Activated CD8-positive, alpha-beta memory T cell treated with anti-CD3 and anti-CD28 coated beads for 1 hour (primary cell): ENCODE data around the gene METTL5.
A peak's percentile ranks its signal among the peaks of the same experiment; 100 is the strongest.

ENCODE experiments used
- DNase-seq, 2 donors: peaks; one replicate each; pipeline ENCODE4 v3.0.0-alpha.2; 2020; ENCODE audit warnings: low read depth in 1 of 2; ENCODE audit errors: extremely low read depth in 1 of 2

The METTL5 gene

GRCh38 chr2:169782513-169782912 is 42.2 kb downstream of the METTL5 start:
- DNase-seq, result no peak

DNA sequence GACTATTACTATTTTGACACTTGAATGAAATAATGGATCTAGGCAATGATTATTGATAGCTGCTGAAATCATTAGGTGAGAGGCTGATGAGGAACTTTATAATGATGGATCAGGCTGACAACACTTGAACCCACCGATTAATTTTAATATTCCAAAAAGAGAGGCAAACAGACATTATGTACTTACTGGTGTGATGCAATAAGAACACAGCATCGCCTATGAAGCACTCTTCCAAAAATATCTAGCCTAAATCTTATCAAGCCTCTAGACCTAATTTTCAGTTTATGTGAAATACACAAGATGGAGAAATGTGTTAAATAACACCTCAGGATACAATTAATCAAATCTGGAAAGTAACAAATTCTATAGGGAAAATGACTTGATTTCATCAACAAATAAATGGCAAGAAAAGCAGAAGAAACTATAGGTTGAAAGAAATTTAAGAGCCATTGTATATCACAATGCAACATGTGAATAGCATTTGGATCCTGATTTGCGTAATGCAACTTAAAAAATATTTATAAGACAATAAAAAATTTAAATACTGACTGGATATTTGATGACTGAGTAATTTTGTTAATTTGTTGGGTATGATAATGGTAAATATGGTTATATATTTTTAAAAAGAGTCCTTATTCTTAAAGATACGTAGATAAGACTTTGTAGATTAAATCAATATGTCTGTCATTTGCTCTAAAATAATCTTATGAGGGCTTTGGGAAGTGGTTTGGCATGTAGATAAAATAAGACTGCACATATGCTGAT is 43.3 kb downstream of the METTL5 start:
- no peak for DNase-seq

- DNase-seq, result no peak
These were observed 46.3 kb downstream of the METTL5 start for GRCh38 chr2:169778446-169778845.

DNA sequence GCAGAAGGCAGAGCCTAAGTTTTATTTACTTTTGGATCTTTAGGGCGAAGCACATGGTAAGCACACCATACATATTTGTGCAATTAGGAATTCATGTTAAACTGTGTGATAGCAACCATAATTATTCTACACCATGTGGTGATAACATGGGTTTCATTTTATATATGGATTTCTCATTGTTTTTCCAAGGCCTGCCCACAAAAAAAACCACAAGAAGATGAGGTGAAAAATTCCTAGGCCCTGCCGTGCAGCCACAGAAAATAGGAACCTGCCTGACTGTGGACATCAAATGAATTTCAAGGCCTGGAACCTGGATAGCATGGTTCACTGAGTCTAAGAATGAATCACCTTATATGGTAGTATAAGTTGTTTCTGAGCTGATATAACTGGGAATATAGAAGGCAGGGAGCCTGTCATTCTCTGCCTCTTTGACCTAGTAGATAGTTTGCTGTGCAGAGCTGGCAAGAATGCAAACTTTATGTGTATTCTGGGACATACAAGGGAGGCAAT is 48.4 kb downstream of the METTL5 start:
- no peak for DNase-seq

DNA sequence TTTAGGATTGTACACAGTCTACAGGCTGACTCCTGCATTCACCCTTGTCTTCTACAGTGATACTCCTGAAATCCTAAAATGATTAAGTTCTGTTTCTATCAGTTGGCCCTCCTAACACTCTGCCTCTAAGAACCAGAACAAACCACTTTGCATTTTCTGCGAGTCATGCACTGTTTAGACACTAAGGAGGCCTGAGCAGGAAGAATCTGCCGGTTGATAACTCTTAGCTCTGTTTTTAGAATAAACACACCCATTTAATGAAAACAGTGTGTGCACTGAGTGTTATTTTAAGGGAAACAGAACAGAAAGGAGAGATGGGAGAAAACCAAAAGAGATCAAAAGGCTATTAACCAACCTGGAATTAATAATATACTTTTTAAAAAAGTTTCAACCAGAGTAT is 48.9 kb downstream of the METTL5 start:
- no peak for DNase-seq

DNA sequence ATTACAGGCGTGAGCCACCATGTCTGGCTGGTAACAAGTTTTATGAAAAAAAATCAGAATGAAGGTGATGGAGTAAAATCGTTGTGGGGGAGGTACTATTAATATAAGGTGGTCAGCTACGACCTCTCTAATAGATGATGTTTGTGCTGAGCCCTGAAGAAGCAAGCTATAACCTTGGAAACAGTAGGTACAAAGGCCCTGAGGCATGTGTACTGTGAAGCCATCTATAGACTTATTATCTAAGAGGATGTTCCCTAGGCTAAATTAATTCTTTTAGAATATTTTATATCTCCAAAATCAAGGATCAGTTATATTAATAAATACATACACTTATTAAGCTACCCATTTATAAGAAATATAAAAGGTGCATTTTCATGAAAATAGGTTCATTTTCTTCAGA is 49.4 kb downstream of the METTL5 start:
- no peak for DNase-seq

DNA sequence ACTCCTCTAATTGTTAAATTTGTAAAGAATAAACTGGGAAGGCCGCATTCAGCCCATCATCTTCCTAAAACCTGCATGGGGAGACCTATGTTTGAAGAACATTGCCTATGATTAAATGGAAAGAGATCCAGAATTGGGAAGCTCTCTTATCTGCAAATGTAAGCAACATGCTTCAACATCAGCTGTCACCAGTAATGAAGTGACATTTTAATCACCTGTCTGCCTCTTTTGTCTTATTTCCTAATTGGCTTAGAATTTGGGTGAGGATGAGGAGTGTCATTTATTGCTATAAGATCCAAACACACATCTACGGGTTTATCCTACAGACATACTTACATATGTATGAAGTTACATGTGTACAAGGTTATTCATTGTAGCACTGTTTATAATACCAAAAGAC is 52.1 kb downstream of the METTL5 start:
- no peak for DNase-seq

DNA sequence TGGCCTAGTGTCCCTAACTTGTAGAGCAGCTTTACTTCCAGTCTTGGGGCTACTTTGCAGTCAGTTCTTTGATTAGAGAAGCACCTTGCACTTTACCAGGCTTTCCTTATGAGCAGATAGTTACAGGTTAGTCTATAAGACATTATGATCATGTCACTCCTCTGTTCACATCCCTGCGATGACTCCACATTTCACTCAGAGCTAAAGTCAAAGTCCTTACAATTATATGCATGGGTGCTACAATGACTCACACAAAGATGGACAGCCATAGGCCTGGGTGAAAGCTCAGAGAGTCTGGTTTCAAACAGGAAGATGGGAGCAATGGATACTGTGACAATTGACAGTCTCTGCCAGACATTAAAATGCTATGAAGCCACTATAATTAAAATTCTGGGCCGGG is 53.1 kb downstream of the METTL5 start:
- no peak for DNase-seq

- no peak for DNase-seq
These were observed 53.7 kb downstream of the METTL5 start for GRCh38 chr2:169771021-169771420.

DNA sequence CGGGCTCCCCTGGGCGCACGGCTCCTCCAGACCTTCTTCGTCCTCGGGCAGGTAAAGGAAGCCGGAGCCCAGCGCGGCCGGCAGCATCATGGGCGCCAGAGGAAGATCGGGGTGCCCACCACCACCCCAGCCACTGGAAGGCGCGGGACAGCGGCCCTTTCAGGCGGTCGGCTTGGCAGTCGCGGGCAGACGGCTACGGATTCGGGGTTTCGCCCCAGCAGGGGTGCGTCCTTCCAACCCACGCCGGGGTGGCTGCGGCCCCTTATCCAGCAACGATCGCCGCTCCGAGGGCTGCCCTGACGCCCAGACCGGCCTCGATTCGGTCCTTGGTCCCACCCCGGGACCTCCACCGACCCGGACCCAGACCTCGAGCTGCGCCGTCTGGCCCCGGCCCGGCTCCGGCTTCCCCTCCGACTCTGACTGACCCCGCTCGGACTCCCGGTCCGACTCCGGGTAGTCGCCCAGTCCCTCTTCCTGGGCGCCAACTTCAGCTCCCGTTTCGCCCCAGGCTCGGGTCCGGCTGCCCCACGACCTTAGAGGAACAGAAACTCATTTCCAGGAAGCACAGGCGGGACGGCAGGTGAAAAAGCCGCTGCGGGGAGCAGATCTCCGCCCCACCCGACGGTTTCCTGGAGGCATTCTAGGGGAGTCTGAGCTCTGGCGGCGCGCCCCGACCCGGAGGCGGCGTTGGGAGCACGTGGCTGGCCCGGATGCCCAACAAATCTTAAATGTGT is 56.3 kb downstream of the METTL5 start:
- peak in 1 of 2 donors; percentile 9 for DNase-seq

GRCh38 chr2:169767243-169767888 is 57.3 kb downstream of the METTL5 start:
- DNase-seq, result peak in 1 of 2 donors; percentile 31

DNA sequence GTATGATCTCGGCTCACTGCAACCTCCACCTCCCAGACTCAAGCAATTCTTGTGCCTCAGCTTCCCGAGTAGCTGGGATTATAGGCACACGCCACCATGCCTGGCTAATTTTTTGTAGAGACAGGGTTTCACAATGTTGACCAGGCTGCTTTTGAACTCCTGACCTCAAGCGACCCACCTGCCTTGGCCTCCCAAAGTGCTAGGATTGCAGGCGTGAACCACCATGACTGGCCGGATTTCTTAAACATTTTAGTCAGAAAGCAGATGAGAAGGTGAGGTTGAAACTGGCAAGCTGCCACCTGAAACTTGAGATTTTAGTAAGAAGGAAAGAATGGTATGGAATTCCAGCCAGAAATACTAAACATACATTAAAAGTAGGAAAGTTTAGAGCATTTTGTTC is 59.2 kb downstream of the METTL5 start:
- no peak for DNase-seq

GRCh38 chr2:169761970-169762292 is 62.8 kb downstream of the METTL5 start:
- no peak for DNase-seq
